ENCODE results near the gene DNASE2.
"Not testable (repeated sequence)": the region's sequence is repeated elsewhere in the genome, so short reads cannot be mapped to it uniquely, and the experiment has no call there.

DNASE2 gene, protein sequence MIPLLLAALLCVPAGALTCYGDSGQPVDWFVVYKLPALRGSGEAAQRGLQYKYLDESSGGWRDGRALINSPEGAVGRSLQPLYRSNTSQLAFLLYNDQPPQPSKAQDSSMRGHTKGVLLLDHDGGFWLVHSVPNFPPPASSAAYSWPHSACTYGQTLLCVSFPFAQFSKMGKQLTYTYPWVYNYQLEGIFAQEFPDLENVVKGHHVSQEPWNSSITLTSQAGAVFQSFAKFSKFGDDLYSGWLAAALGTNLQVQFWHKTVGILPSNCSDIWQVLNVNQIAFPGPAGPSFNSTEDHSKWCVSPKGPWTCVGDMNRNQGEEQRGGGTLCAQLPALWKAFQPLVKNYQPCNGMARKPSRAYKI

DNA sequence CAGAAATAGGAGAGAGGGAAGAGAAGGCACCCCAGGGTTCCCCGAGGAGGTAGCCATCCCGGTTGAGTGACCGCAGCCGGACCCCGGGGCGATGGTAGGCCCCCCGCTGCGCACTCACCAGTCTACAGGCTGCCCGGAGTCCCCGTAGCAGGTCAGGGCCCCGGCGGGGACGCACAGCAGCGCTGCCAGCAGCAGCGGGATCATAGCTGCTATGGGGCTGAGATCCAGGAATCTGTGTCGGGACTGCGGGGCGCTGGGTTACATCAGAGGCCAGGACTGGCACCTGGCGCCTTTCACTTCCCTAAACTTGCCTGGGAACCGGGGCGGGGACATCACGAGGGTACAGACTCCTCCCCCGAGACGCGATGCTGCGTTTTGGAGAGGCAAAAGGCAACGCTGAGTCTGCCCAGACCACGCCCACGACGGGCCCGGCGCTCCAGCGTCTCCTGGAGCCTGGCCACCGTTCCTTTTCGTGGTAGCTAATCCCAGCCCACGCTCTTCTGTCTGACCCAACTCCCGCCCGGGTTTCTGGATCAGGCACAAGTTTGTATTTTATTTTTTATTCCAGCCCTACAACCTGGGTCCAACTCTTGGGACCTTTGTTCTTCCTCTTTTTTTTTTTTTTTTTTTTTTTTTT is at the start of gene DNASE2:
DNASE2 (minus strand) TSS at position 278 of the 637 bp plus-strand sequence; CDS start at position 204, 74 bp downstream.
- DNase-seq, result peak; percentile 76 to 88

GRCh38 chr19:12930002-12930645 is 48.9 kb upstream of the DNASE2 start:
- peak in 1 of 2 donors; percentile 8 for DNase-seq

DNA sequence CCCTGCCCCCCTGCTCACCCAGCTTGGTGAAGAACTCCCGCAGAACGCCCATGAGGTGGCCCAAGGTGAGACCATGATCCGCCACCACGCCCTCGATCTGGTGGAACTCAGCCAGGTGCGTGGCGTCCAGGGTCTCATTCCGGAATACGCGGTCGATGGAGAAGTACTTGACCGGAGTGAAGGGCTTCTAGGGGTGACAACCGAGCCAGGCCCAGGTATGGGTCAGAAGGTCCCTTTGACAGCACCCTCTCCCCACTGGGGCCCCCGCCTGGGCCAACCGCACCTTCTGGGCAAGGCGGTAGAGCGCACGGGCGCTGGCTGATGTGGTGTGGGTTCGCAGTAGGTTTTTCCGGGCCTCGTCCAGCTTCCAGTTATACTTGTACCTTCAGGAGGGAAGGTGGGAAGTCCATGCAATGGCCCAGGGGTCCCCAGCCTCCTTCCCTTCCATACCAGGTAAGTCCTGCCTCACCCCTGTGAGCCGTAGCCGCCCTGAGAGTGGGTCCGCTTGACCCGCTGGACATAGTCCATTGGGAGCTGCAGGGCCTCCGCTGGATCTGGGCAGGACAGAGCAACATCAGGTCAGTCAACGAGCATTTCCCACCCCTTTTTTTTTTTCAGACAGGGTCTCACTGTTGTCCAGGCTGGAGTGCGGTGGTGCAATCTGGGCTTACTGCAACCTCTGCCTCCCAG is 43.5 kb upstream of the DNASE2 start:
- DNase-seq, result no peak

DNA sequence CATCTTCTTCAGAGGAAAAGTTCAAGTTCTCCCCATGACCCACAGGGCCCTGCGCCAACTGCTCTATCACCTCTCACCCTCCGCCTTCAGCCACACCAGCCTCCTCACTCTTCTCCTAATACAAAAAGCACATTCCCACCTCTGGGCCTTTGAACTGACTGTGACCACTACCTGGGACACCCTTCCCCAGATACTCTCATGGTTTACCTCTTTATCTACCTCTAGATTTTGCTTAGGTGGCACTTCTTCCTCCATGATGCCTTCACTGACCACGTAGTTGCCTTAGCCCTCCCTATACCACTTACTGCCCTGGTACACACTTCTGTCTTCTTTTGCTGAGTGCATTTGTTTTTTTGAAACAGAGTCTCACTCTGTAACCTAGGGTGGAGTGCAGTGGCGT is 41.7 kb upstream of the DNASE2 start:
- no peak for DNase-seq

- DNase-seq, result no peak
Observed at GRCh38 chr19:12921047-12921446, 39.8 kb upstream of the DNASE2 start.

DNA sequence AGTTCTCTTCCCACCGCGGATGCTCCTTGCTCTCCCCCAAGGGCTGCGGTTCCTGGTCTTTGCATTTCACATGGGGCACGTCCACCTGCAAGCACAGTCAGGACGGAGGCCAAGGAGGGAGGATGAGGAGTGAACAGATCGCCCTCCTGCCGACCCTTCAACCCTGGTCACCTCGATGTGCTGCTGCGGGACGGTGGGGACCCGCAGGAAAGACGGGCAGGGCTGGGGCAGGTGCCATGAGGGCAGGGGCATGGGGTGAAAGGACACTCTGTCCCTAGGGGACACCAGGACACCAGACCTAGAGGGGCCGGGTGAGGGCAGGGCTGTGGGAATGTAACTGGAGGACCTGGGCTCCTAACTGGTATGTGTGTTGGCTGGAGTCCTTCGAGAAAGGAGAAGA is 37.0 kb upstream of the DNASE2 start:
- DNase-seq, result no peak

DNA sequence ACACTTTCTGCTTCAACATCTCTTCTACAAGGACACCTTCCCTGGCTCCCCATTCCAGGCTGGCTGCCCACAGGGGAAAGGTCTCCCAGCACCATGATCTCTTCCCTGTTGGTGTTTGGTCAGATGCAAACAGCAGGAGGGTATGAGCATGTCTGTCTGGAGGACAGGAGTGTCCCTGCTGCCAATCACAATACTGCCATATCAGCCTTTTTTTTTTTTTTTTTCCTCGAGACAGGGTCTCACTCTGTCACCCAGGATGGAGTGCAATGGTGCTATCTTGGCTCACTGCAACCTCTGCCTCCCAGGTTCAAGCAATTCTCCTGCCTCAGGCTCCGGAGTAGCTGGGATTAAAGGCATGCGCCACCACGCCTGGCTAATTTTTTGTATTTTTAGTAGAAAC is 34.6 kb upstream of the DNASE2 start:
- not testable (repeated sequence) for DNase-seq

DNA sequence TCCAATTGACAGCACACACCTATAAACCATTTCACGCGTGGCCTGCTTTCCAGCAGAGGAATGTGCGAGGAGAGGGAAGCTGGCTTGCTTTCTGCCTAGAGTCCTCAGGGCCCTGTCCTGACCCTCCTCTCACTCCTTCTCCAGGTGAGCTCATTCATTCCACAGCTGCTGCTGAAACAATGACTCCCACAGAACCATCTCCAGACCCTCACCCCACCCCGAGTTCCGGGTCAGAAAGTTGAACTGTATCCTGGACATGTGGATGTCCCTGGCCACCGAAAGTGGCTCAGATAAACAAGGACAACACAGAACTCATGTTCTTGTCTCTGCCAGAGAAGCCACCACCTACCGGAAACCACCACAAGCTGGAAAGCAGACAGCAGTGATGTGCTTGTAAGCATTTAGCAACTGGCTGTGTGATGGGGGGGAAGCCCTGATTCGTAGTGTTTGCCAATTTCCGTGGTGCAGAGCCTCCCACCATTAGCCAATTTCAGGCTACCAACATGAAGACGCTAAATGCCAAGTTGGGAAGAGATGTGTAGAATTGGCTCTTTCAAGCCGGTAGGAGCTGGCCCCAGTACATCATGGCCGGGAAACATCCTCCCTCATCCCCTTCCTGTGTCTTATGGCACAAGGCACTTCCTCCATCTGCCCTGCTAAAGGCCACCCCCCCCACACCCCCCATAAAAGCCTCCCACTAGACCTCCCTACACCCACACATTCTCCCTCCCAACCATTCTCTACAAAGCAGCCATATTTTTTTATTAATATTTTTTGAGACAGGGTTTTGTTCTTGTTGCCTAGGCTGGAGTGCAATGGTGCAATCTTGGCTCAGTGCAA is 32.8 kb upstream of the DNASE2 start:
- peak; percentile 8 to 93 for DNase-seq

- no peak for DNase-seq
Observed at GRCh38 chr19:12913011-12913561, 31.8 kb upstream of the DNASE2 start.

DNA sequence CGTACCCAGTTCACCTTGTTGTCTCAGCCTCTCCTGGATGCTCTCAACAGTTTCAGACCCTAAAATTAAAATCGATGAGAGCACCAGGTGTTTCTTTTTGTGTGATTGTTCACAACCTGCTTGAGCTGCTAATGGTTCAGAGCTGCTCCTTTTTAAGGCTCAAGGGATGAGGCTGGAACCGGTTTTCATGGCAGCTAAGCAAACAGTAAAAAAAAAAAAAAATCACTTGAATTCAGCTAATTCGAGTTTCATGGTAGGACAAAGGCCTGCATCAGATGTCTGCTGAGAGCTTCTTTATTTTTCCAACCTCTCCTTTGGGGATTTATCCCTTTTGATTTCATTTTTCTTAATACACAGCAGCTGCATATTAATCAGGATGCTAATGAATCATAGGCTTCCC is 31.3 kb upstream of the DNASE2 start:
- no peak for DNase-seq

GRCh38 chr19:12907166-12907565 is 25.9 kb upstream of the DNASE2 start:
- DNase-seq, result no peak

DNA sequence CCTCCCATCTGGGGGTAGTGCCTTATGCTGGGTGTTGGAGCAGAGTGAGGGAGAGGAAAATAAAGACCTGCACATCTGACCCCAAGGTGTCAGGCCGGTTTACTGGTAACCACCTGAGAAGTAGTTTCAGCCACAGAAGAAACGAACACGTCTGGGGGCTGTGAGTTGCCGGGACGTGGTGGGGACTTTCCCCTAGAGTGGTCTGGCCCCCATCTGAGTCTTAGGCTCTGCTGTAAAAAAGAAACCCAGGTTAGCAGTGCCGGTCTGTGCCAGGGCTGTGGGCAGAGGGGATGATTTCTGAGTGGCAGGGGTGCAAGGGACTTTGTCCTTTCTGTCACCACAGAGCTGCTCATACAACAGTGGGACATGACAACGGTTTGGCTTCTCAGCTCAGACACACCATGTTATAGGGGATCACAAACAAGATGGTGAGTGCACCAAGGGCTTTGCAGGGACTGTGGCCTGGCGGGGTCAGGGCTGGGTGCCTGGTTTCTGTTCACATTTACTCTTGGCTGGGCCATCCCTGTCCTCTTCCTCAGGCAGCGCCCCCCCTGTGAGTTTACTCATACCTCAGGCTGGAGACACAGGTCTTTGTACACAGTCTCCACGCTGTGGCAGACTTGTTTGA is 18.8 kb upstream of the DNASE2 start:
- DNase-seq, result no peak

DNA sequence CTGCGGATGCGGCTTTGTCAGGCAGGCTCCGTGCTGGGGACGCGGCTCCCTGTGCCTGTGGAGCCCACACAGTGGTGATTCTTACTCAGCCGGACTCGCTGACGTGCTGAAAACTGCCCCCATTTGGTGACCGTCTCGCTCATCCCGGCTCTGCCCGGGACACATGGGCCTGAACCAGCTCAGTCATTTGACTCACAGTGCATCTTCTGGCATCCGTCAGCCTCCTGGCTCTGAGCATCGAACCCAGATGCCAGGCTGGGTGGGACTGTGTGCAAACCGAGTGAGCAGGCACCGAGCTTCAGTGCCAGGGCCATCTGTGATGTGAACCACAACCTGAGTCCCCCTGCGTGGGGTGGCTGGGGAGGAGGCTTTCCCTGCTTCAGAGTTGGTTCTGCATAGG is 15.2 kb upstream of the DNASE2 start:
- DNase-seq, result no peak

GRCh38 chr19:12893582-12893981 is 12.3 kb upstream of the DNASE2 start:
- DNase-seq, result no peak

DNA sequence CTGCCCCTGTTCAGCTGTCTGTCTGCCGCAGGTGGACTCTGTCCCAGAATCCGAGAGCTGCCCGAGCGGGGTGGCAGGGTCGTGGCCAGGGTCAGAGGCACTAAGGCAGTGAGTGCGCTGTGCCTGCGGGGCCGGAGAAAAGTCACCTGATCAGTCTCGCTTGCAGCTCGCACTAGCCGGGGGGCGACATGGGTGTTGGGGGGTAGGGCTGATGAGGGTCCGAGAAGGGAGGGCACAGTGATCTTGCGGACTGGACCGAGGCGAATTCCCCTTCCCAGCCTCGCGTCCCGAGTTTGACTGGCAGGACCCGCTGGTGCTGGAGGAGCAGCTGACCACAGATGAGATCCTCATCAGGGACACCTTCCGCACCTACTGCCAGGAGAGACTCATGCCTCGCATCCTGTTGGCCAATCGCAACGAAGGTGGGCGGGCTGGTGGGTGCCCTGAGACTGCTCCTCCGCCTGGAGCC is 10.3 kb upstream of the DNASE2 start:
- DNase-seq, result no peak

GRCh38 chr19:12890787-12891552 is 9.7 kb upstream of the DNASE2 start, which contains the start of gene GCDH:
TSS of gene GCDH (plus strand) at chr19:12891160. CDS start at chr19:12891305, 145 bp downstream.
- peak; percentile 71 to 99 for DNase-seq

GRCh38 chr19:12890299-12890786 is 9.1 kb upstream of the DNASE2 start:
- DNase-seq, result not testable (repeated sequence)

DNA sequence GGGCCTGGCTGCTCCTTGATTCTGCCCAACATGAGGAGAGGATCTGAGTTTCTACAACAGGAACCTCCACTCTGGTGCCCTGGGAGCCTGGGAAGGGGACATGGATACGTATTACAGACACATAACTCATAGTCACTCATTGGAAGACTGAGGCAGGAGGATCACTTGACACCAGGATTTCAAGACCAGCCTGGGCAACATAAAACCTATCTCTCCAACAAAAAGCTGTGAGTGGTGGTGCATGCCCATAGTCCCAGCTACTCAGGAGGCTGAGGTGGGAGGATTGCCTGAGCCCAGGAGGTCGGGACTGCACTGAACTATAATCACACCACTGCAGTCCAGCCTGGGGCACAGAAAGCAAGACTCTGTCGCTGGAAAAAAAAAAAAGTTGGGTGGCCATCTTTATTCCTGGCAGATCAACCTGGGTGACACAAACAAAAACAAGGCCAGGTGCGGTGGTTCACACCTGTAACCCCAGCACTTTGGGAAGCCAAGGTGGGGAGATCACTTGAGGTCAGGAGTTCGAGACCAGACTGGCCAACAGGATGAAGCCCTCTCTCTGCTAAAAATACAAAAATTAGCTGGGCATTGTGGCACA is 6.9 kb upstream of the DNASE2 start:
- DNase-seq, result no peak

- DNase-seq, result no peak
Observed at GRCh38 chr19:12886969-12887747, 5.9 kb upstream of the DNASE2 start, which contains the start of gene KLF1. TSS of gene KLF1 (minus strand) at chr19:12887201. CDS start at chr19:12887140, 61 bp downstream.
